HCT116 (cell line): ENCODE measurements around the gene COL5A1. TPM values are rescaled to one million over a fixed set of nuclear protein-coding genes. Genes with fewer than 3 reads are reported as not detected.

Source experiments
- ATAC-seq: fragments of 200-7000 bp; cut with Tn5 transposase; 2 replicates; pipeline ENCODE4 v1.9.1; 2020; ENCODE audit warnings: mild to moderate bottlenecking, moderate library complexity
- BruUV-seq: library from RNA; stranded (reverse); fragments of 400-500 nt; replicated peaks from 2 replicates; lab custom pipeline; 2021; lab: Mats Ljungman, UMichigan
- CTCF ChIA-PET: fragments of 300-600 bp; sonication (Branson Sonifier 250); formaldehyde crosslinking; loops from one replicate; lab custom pipeline; 2021; ENCODE audit warnings: antibody characterized with exemption; lab: Charles Lee
- POLR2A ChIA-PET: fragments of 300-600, 350-600 bp; sonication (Branson Sonifier 250); formaldehyde crosslinking; loops from one replicate; lab custom pipeline; 2021; ENCODE audit warnings: antibody characterized with exemption; lab: Charles Lee
- RAD21 ChIA-PET, 2 experiments: fragments of 300-600 bp; sonication (Branson Sonifier 250); formaldehyde crosslinking; loops; one replicate each; lab custom pipeline; 2023; ENCODE audit warnings: low total read pairs in 2 of 2; ENCODE audit not compliant: uncharacterized antibody in 2 of 2, unreplicated experiment in 2 of 2, low non-redundant PET in 1 of 2; lab: Charles Lee
- DNase-seq: peaks from one replicate; pipeline ENCODE4 v3.0.0-alpha.2; 2010; ENCODE audit warnings: low read depth, low spot score
- H2AFZ ChIP-seq: fragments of 200-600 bp; shearing (Covaris generic), sonication (generic); 2 replicates; pipeline ENCODE4 v1.6.1; 2017; ENCODE audit warnings: low read depth, mixed run types, mixed read lengths, antibody characterized with exemption, low read length; ENCODE audit not compliant: poor library complexity, severe bottlenecking
- H3K27ac ChIP-seq: 2 replicates; pipeline ENCODE4 v1.5.1; 2012; ENCODE audit warnings: low read depth, low read length
- H3K27me3 ChIP-seq: fragments of 200-600 bp; sonication (generic); 2 replicates; pipeline ENCODE4 v1.6.1; 2016; ENCODE audit warnings: mixed run types, low read length, mixed read lengths; ENCODE audit not compliant: insufficient read depth
- H3K36me3 ChIP-seq, 2 experiments: fragments of 200-500 bp in 1 of 2; fragments of 200-600 bp in 1 of 2; sonication (Bioruptor generic) in 1 of 2; sonication (generic) in 1 of 2; 2 replicates each; pipeline versions ENCODE4 v1.5.1 to v1.6.1; 2014 to 2016; ENCODE audit warnings: low read length in 2 of 2, inconsistent platforms in 1 of 2, mixed read lengths in 1 of 2, mixed run types in 1 of 2; ENCODE audit not compliant: insufficient read depth in 2 of 2, control insufficient read depth in 1 of 2
- H3K4me1 ChIP-seq, 2 experiments: fragments of 200-600 bp in 1 of 2; sonication (generic) in 1 of 2; 2 replicates each; pipeline versions ENCODE4 v1.5.1 to v1.6.1; 2012 to 2017; ENCODE audit warnings: low read length in 2 of 2, inconsistent platforms in 1 of 2, mild to moderate bottlenecking in 1 of 2, mixed read lengths in 1 of 2, mixed run types in 1 of 2, moderate library complexity in 1 of 2; ENCODE audit not compliant: insufficient read depth in 2 of 2, control insufficient read depth in 1 of 2
- H3K4me2 ChIP-seq: fragments of 200-600 bp; sonication (generic); 2 replicates; pipeline ENCODE4 v1.6.1; 2017; ENCODE audit warnings: mixed run types, low read length, mixed read lengths
- H3K4me3 ChIP-seq, 2 experiments: fragments of 200-600 bp in 1 of 2; sonication (generic) in 1 of 2; replicated peaks in 1 of 2; 2 replicates each; pipeline ENCODE4 v1.5.1; 2011 to 2016; ENCODE audit warnings: low read length in 2 of 2, control low read depth in 1 of 2, low read depth in 1 of 2, mild to moderate bottlenecking in 1 of 2, mixed read lengths in 1 of 2, mixed run types in 1 of 2
- H3K79me2 ChIP-seq: fragments of 200-600 bp; sonication (generic); 2 replicates; pipeline ENCODE4 v1.6.1; 2017; ENCODE audit warnings: mild to moderate bottlenecking, mixed run types, low read length, moderate library complexity, mixed read lengths; ENCODE audit not compliant: insufficient read depth
- H3K9ac ChIP-seq: fragments of 200-600 bp; sonication (generic); 2 replicates; pipeline ENCODE4 v1.6.1; 2016; ENCODE audit warnings: low read length, mixed read lengths
- H3K9me2 ChIP-seq: fragments of 200-600 bp; sonication (generic), shearing (Covaris generic); 2 replicates; pipeline ENCODE4 v1.6.1; 2017; ENCODE audit warnings: mixed run types, mild to moderate bottlenecking, moderate library complexity; ENCODE audit not compliant: insufficient read depth
- H3K9me3 ChIP-seq, 2 experiments: fragments of 200-500 bp in 1 of 2; fragments of 200-600 bp in 1 of 2; sonication (Bioruptor generic) in 1 of 2; sonication (generic) in 1 of 2; 2 replicates each; pipeline ENCODE4 v1.6.1; 2014 to 2017; ENCODE audit warnings: low read length in 2 of 2, mixed read lengths in 2 of 2, inconsistent platforms in 1 of 2, low read depth in 1 of 2, mild to moderate bottlenecking in 1 of 2, mixed run types in 1 of 2, moderate library complexity in 1 of 2; ENCODE audit not compliant: control insufficient read depth in 1 of 2, insufficient read depth in 1 of 2
- H4K20me1 ChIP-seq: fragments of 200-600 bp; sonication (generic), shearing (Covaris generic); 2 replicates; pipeline ENCODE4 v1.6.1; 2017; ENCODE audit warnings: mixed run types, mild to moderate bottlenecking, moderate library complexity; ENCODE audit not compliant: insufficient read depth
- ATF3 ChIP-seq: IDR thresholded peaks from 2 replicates; pipeline ENCODE4 v1.6.1; 2012
- CEBPB ChIP-seq: IDR thresholded peaks from 2 replicates; pipeline ENCODE4 v1.6.1; 2012; ENCODE audit warnings: low read depth
- CTCF ChIP-seq, 3 experiments: fragments of 200-600 bp in 1 of 3; sonication (generic) in 1 of 3; IDR thresholded peaks in 2 of 3; conservative IDR thresholded peaks in 1 of 3; 2 replicates each; pipeline ENCODE4 v1.5.1; 2012 to 2017; ENCODE audit warnings: low read depth in 2 of 3, low read length in 2 of 3, antibody characterized with exemption in 1 of 3, borderline replicate concordance in 1 of 3, control low read depth in 1 of 3, mild to moderate bottlenecking in 1 of 3, mixed read lengths in 1 of 3, mixed run types in 1 of 3, moderate library complexity in 1 of 3; ENCODE audit not compliant: insufficient read depth in 1 of 3
- EGR1 ChIP-seq: IDR thresholded peaks from 2 replicates; pipeline ENCODE4 v1.6.1; 2012; ENCODE audit warnings: low read depth
- ELF1 ChIP-seq: IDR thresholded peaks from 2 replicates; pipeline ENCODE4 v1.6.1; 2012; ENCODE audit warnings: low read depth, borderline replicate concordance
- EZH2 ChIP-seq: fragments of 200-600 bp; sonication (generic); IDR thresholded peaks from 2 replicates; pipeline ENCODE4 v1.6.1; 2017; ENCODE audit warnings: antibody characterized with exemption, mixed run types
- EZH2phosphoT487 ChIP-seq: fragments of 200-600 bp; IDR thresholded peaks from 2 replicates; pipeline ENCODE4 v1.6.1; 2018; ENCODE audit warnings: antibody characterized with exemption, borderline replicate concordance
- FOSL1 ChIP-seq: IDR thresholded peaks from 2 replicates; pipeline ENCODE4 v1.6.1; 2012; ENCODE audit warnings: low read depth
- JUND ChIP-seq: IDR thresholded peaks from 2 replicates; pipeline ENCODE4 v1.6.1; 2012
- POLR2A ChIP-seq: IDR thresholded peaks from 2 replicates; pipeline ENCODE4 v1.7.0; 2011; ENCODE audit warnings: borderline replicate concordance; ENCODE audit not compliant: insufficient read depth, insufficient read length; ENCODE audit errors: extremely low read depth
- POLR2AphosphoS5 ChIP-seq: IDR thresholded peaks from 2 replicates; pipeline ENCODE4 v1.6.1; 2011; ENCODE audit warnings: mild to moderate bottlenecking, low read depth, low read length, moderate library complexity
- RAD21 ChIP-seq: IDR thresholded peaks from 2 replicates; pipeline ENCODE4 v1.6.1; 2012; ENCODE audit warnings: low read depth, mild to moderate bottlenecking
- SP1 ChIP-seq: IDR thresholded peaks from 2 replicates; pipeline ENCODE4 v1.6.1; 2012; ENCODE audit warnings: low read depth
- SRF ChIP-seq: IDR thresholded peaks from 2 replicates; pipeline ENCODE4 v1.6.1; 2012; ENCODE audit warnings: low read depth
- YY1 ChIP-seq: IDR thresholded peaks from 2 replicates; pipeline ENCODE4 v1.6.1; 2011; ENCODE audit warnings: low read length, low read depth, moderate library complexity, mild to moderate bottlenecking; ENCODE audit not compliant: insufficient replicate concordance; ENCODE audit errors: extremely low read depth
- ZBTB33 ChIP-seq: IDR thresholded peaks from 2 replicates; pipeline ENCODE4 v1.6.1; 2011; ENCODE audit warnings: mild to moderate bottlenecking, low read length, moderate library complexity; ENCODE audit not compliant: insufficient replicate concordance; ENCODE audit errors: extremely low read depth
- ZFX ChIP-seq: fragments of 450-650 bp; IDR thresholded peaks from 2 replicates; pipeline ENCODE4 v1.6.1; 2017
- ZNF274 ChIP-seq: fragments of 200-500 bp; sonication (Bioruptor generic); IDR thresholded peaks from 2 replicates; pipeline ENCODE4 v1.6.1; 2014; ENCODE audit warnings: mild to moderate bottlenecking, low read depth, low read length, inconsistent platforms
- intact Hi-C: fragments of 100-400 bp; cut with micrococcal nuclease; formaldehyde crosslinking; loops from 2 replicates; pipeline ENCODE4 v1.10.0; 2022
- total RNA-seq: library from RNA; stranded (reverse); gene quantifications from one replicate; pipeline ENCODE4 v1.2.1, GENCODE V29; 2021; ENCODE audit not compliant: unreplicated experiment

The COL5A1 gene
- total RNA-seq, 1 experiment from 2014 or later: 0.30 TPM

- CTCF ChIA-PET: no interaction called here
These were observed 202.1 kb downstream of the COL5A1 start for GRCh38 chr9:134843740-134844139.

GRCh38 chr9:134844821-134845220 lies 203.2 kb downstream of the COL5A1 start:
- Histone ChIP-seq H3K27me3 (peaks cover 32% of the 10 kb centered on the region; the same call in 1 of the 2 replicates), H3K4me1 (no peaks in the 10 kb centered on the region)
- TF ChIP-seq EZH2 (no peak), ZNF274 (no peak), POLR2A (no peak), ZBTB33 (no peak), ELF1 (no peak), JUND (no peak), EGR1 (no peak), ATF3 (no peak), POLR2AphosphoS5 (no peak), CEBPB (no peak), CTCF (IDR thresholded peaks at IDR 0.05 in 2 of 3, conservative IDR thresholded peaks at IDR 0.05 in 1 of 3; ENCODE audit: borderline replicate concordance in 1 of 3, insufficient read depth in 1 of 3, low read depth in 2 of 3, low read length in 2 of 3) (no peak), SP1 (no peak), ZFX (no peak), YY1 (no peak), SRF (no peak), FOSL1 (no peak), EZH2phosphoT487 (no peak)

More at GRCh38 chr9:134843740-134844139, 202.1 kb downstream of the COL5A1 start:
- Histone ChIP-seq H3K4me1 (no peaks in the 10 kb centered on the region), H3K9ac (no peak overlapping the region), H3K79me2 (no peaks in the 10 kb centered on the region), H2AFZ (no peak overlapping the region), H3K27ac (no peak overlapping the region), H3K4me3 (no peak overlapping the region), H3K9me2 (no peaks in the 10 kb centered on the region), H3K27me3 (peaks cover 32% of the 10 kb centered on the region; the same call in 1 of the 2 replicates), H3K36me3 (no peaks in the 10 kb centered on the region), H3K9me3 (no peaks in the 10 kb centered on the region), H4K20me1 (no peaks in the 10 kb centered on the region), H3K4me2 (no peak overlapping the region)
- TF ChIP-seq EGR1: no peak
- no peak for TF ChIP-seq YY1
- TF ChIP-seq JUND: no peak
- no peak for TF ChIP-seq RAD21
- no peak for TF ChIP-seq ZNF274
- intact Hi-C loops: no loop called here
- BruUV-seq: no TSS peak
- DNase-seq (no peak), ATAC-seq (no peak)
- RAD21 ChIA-PET: no interaction called here
- POLR2A ChIA-PET: no interaction called here

More at GRCh38 chr9:134844821-134845220, 203.2 kb downstream of the COL5A1 start:
- no peaks in the 10 kb centered on the region for H3K36me3 ChIP-seq
- no peak overlapping the region for H3K27ac ChIP-seq
- no peak overlapping the region for H3K9ac ChIP-seq
- RAD21 ChIA-PET: no interaction called here
- no peak overlapping the region for H3K4me2 ChIP-seq
- intact Hi-C loops: no loop called here
- POLR2A ChIA-PET: no interaction called here
- no TSS peak for BruUV-seq
- no peaks in the 10 kb centered on the region for H4K20me1 ChIP-seq
- ATAC-seq: no peak
- no peaks in the 10 kb centered on the region for H3K9me3 ChIP-seq
- H3K4me3 ChIP-seq: no peak overlapping the region
- H2AFZ ChIP-seq: no peak overlapping the region
- no peak for DNase-seq
- no peaks in the 10 kb centered on the region for H3K79me2 ChIP-seq
- no peaks in the 10 kb centered on the region for H3K9me2 ChIP-seq
- CTCF ChIA-PET: no interaction called here
